ENCODE measurements around the gene CWC22. TPM values are rescaled to one million over a fixed set of nuclear protein-coding genes. Genes with fewer than 3 reads are reported as not detected.

Gene CWC22
- polyA plus RNA-seq, 1 of the 3 experiments (the other 2 are of a cell fraction) = 2.7 TPM

DNA sequence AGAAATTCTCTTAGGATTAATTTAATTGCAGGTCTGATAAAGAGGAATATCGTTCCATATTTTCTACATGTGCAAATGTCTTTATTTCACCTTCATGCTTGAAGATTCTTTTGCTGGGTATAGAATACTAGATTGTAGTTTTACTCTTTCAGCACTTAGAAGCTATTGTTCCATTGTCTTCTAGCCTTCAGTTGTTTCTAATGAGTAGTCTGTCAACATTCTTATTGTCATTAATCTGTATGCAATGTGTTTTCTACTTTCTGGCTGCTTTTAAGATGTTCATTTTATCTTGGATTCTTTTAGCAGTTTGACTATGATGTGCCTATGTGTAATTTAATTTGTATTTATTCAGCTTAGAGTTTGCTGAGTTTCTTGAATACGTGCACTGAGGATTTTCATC is 81.4 kb downstream of the CWC22 start:
- 46% methylated on average over 2 of the region's 2 CpGs for WGBS (ENCODE audit: low lambda C conversion rate)
- Histone ChIP-seq H3K79me2 (ENCODE audit: insufficient read depth) (no peaks in the 10 kb centered on the region), H3K9ac (no peak overlapping the region), H2AFZ (ENCODE audit: low read depth) (no peak overlapping the region), H3K9me3 (0 out of 2 replicates have a peak, but pooled peaks cover 5% of the 10 kb centered on the region), H3K27me3 (ENCODE audit: insufficient read depth) (no peaks in the 10 kb centered on the region), H3K4me2 (no peak overlapping the region), H4K20me1 (ENCODE audit: insufficient read depth) (no peaks in the 10 kb centered on the region), H3K36me3 (replicated peaks in 1 of 2; ENCODE audit: control insufficient read depth in 1 of 2, insufficient read depth in 2 of 2, low read length in 1 of 2) (peaks cover 0 to 4% of the 10 kb centered on the region in 2 experiments), H3K4me1 (ENCODE audit: control insufficient read depth in 1 of 2, insufficient read depth in 2 of 2, low read depth in 1 of 2, low read length in 1 of 2) (no peaks in the 10 kb centered on the region), H3K9me2 (no peaks in the 10 kb centered on the region), H3F3A (replicated peaks; ENCODE audit: insufficient read depth) (no peaks in the 10 kb centered on the region), H3K4me3 (ENCODE audit: low read depth in 2 of 2, low read length in 1 of 2) (no peak overlapping the region), H3K27ac (ENCODE audit: low read depth in 2 of 2, low read length in 1 of 2) (no peak overlapping the region)
- CTCF ChIA-PET = no interaction called here
- no peak for DNase-seq
- POLR2A ChIA-PET = no interaction called here
- TF ChIP-seq RCOR1 (IDR thresholded peaks at IDR 0.05; ENCODE audit: low read length) (no peak), TEAD4 (IDR thresholded peaks at IDR 0.05; ENCODE audit: borderline replicate concordance, insufficient read depth) (no peak), SMC3 (IDR thresholded peaks at IDR 0.05; ENCODE audit: low read depth, low read length) (no peak), RAD21 (IDR thresholded peaks at IDR 0.05; ENCODE audit: low read length) (no peak), FOXM1 (IDR thresholded peaks at IDR 0.05; ENCODE audit: low read depth) (no peak), EP300 (IDR thresholded peaks at IDR 0.05; ENCODE audit: borderline replicate concordance in 1 of 2, low read depth in 1 of 2, low read length in 1 of 2) (no peak), YY1 (IDR thresholded peaks at IDR 0.05; ENCODE audit: low read depth) (no peak), JUND (IDR thresholded peaks at IDR 0.05) (no peak), MEF2A (IDR thresholded peaks at IDR 0.05; ENCODE audit: borderline replicate concordance, low read depth) (no peak), TCF12 (IDR thresholded peaks at IDR 0.05) (no peak), GABPA (IDR thresholded peaks at IDR 0.05; ENCODE audit: low read depth) (no peak), EZH2phosphoT487 (IDR thresholded peaks at IDR 0.05; ENCODE audit: borderline replicate concordance, low read depth) (no peak), FOSL2 (IDR thresholded peaks at IDR 0.05; ENCODE audit: borderline replicate concordance, low read depth) (no peak), NRF1 (IDR thresholded peaks at IDR 0.05; ENCODE audit: low read depth, low read length) (no peak), FOXJ3 (CRISPR knock-in tag; IDR thresholded peaks at IDR 0.05) (no peak), RFX5 (IDR thresholded peaks at IDR 0.05; ENCODE audit: low read length) (no peak), RXRA (IDR thresholded peaks at IDR 0.05; ENCODE audit: borderline replicate concordance, low read depth) (no peak)
- TF ChIP-seq, protein P1, sequence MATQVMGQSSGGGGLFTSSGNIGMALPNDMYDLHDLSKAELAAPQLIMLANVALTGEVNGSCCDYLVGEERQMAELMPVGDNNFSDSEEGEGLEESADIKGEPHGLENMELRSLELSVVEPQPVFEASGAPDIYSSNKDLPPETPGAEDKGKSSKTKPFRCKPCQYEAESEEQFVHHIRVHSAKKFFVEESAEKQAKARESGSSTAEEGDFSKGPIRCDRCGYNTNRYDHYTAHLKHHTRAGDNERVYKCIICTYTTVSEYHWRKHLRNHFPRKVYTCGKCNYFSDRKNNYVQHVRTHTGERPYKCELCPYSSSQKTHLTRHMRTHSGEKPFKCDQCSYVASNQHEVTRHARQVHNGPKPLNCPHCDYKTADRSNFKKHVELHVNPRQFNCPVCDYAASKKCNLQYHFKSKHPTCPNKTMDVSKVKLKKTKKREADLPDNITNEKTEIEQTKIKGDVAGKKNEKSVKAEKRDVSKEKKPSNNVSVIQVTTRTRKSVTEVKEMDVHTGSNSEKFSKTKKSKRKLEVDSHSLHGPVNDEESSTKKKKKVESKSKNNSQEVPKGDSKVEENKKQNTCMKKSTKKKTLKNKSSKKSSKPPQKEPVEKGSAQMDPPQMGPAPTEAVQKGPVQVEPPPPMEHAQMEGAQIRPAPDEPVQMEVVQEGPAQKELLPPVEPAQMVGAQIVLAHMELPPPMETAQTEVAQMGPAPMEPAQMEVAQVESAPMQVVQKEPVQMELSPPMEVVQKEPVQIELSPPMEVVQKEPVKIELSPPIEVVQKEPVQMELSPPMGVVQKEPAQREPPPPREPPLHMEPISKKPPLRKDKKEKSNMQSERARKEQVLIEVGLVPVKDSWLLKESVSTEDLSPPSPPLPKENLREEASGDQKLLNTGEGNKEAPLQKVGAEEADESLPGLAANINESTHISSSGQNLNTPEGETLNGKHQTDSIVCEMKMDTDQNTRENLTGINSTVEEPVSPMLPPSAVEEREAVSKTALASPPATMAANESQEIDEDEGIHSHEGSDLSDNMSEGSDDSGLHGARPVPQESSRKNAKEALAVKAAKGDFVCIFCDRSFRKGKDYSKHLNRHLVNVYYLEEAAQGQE (IDR thresholded peaks at IDR 0.05; ENCODE audit: low read depth, low read length) = no peak
- TF ChIP-seq, protein P2, sequence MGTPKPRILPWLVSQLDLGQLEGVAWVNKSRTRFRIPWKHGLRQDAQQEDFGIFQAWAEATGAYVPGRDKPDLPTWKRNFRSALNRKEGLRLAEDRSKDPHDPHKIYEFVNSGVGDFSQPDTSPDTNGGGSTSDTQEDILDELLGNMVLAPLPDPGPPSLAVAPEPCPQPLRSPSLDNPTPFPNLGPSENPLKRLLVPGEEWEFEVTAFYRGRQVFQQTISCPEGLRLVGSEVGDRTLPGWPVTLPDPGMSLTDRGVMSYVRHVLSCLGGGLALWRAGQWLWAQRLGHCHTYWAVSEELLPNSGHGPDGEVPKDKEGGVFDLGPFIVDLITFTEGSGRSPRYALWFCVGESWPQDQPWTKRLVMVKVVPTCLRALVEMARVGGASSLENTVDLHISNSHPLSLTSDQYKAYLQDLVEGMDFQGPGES (IDR thresholded peaks at IDR 0.05; ENCODE audit: low read depth, low read length) = no peak
